Liver (tissue), 3 donors: ENCODE data around the gene DYSF.

ENCODE experiments used
- EGR1 ChIP-seq, 2 donors: IDR thresholded peaks; 2 replicates each; pipeline ENCODE4 v1.6.1; 2016 to 2018; ENCODE audit warnings: antibody characterized with exemption in 2 of 2, low read depth in 2 of 2
- GABPA ChIP-seq, 2 donors: IDR thresholded peaks in 1 of 2; conservative IDR thresholded peaks in 1 of 2; 2 replicates each; pipeline ENCODE4 v1.6.1; 2016; ENCODE audit warnings: antibody characterized with exemption in 2 of 2, mild to moderate bottlenecking in 1 of 2, moderate library complexity in 1 of 2
- HNF4G ChIP-seq: IDR thresholded peaks from 2 replicates; pipeline ENCODE4 v1.6.1; 2016; ENCODE audit warnings: antibody characterized with exemption
- JUND ChIP-seq, 2 donors: IDR thresholded peaks; 2 replicates each; pipeline ENCODE4 v1.6.1; 2016; ENCODE audit warnings: antibody characterized with exemption in 2 of 2
- RAD21 ChIP-seq, 2 donors: IDR thresholded peaks; 2 replicates each; pipeline ENCODE4 v1.6.1; 2016; ENCODE audit warnings: antibody characterized with exemption in 2 of 2, mild to moderate bottlenecking in 2 of 2
- SP1 ChIP-seq: IDR thresholded peaks from 2 replicates; pipeline ENCODE4 v1.6.1; 2018; ENCODE audit warnings: antibody characterized with exemption, mild to moderate bottlenecking
- TAF1 ChIP-seq: conservative IDR thresholded peaks from 2 replicates; pipeline ENCODE4 v1.6.1; 2016; ENCODE audit warnings: antibody characterized with exemption, mild to moderate bottlenecking
- YY1 ChIP-seq: IDR thresholded peaks from 2 replicates; pipeline ENCODE4 v1.6.1; 2016; ENCODE audit warnings: antibody characterized with exemption, mild to moderate bottlenecking
- TF ChIP-seq, protein P1 (sequence below): IDR thresholded peaks from 2 replicates; pipeline ENCODE4 v1.6.1; 2016; ENCODE audit warnings: antibody characterized with exemption, mild to moderate bottlenecking
- TF ChIP-seq, protein P2 (sequence below): fragments of 150-350 bp; IDR thresholded peaks from 2 replicates; pipeline ENCODE4 v1.5.1; 2017; ENCODE audit warnings: improper control_type of control experiment, low read depth, low read length; ENCODE audit not compliant: missing input control
- TF ChIP-seq, protein P3 (sequence below): IDR thresholded peaks from 2 replicates; pipeline ENCODE4 v1.6.1; 2016; ENCODE audit warnings: antibody characterized with exemption
- TF ChIP-seq, protein P4 (sequence below): IDR thresholded peaks from 2 replicates; pipeline ENCODE4 v1.6.1; 2016; ENCODE audit warnings: antibody characterized with exemption
- donor health status: healthy.
- donor health status: healthy.

- TF ChIP-seq, protein P1, sequence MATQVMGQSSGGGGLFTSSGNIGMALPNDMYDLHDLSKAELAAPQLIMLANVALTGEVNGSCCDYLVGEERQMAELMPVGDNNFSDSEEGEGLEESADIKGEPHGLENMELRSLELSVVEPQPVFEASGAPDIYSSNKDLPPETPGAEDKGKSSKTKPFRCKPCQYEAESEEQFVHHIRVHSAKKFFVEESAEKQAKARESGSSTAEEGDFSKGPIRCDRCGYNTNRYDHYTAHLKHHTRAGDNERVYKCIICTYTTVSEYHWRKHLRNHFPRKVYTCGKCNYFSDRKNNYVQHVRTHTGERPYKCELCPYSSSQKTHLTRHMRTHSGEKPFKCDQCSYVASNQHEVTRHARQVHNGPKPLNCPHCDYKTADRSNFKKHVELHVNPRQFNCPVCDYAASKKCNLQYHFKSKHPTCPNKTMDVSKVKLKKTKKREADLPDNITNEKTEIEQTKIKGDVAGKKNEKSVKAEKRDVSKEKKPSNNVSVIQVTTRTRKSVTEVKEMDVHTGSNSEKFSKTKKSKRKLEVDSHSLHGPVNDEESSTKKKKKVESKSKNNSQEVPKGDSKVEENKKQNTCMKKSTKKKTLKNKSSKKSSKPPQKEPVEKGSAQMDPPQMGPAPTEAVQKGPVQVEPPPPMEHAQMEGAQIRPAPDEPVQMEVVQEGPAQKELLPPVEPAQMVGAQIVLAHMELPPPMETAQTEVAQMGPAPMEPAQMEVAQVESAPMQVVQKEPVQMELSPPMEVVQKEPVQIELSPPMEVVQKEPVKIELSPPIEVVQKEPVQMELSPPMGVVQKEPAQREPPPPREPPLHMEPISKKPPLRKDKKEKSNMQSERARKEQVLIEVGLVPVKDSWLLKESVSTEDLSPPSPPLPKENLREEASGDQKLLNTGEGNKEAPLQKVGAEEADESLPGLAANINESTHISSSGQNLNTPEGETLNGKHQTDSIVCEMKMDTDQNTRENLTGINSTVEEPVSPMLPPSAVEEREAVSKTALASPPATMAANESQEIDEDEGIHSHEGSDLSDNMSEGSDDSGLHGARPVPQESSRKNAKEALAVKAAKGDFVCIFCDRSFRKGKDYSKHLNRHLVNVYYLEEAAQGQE: no peak
- TF ChIP-seq, protein P2, sequence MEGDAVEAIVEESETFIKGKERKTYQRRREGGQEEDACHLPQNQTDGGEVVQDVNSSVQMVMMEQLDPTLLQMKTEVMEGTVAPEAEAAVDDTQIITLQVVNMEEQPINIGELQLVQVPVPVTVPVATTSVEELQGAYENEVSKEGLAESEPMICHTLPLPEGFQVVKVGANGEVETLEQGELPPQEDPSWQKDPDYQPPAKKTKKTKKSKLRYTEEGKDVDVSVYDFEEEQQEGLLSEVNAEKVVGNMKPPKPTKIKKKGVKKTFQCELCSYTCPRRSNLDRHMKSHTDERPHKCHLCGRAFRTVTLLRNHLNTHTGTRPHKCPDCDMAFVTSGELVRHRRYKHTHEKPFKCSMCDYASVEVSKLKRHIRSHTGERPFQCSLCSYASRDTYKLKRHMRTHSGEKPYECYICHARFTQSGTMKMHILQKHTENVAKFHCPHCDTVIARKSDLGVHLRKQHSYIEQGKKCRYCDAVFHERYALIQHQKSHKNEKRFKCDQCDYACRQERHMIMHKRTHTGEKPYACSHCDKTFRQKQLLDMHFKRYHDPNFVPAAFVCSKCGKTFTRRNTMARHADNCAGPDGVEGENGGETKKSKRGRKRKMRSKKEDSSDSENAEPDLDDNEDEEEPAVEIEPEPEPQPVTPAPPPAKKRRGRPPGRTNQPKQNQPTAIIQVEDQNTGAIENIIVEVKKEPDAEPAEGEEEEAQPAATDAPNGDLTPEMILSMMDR: no peak
- TF ChIP-seq RAD21 (IDR thresholded peaks at IDR 0.05) (no peak), GABPA (IDR thresholded peaks at IDR 0.05 in 1 of 2, conservative IDR thresholded peaks at IDR 0.05 in 1 of 2) (no peak), SP1 (no peak), TAF1 (no peak), HNF4G (no peak), JUND (IDR thresholded peaks at IDR 0.05) (no peak), EGR1 (IDR thresholded peaks at IDR 0.05; ENCODE audit: low read depth in 2 of 2) (no peak), YY1 (no peak)
- TF ChIP-seq, protein P3, sequence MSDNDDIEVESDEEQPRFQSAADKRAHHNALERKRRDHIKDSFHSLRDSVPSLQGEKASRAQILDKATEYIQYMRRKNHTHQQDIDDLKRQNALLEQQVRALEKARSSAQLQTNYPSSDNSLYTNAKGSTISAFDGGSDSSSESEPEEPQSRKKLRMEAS: no peak
- TF ChIP-seq, protein P4, sequence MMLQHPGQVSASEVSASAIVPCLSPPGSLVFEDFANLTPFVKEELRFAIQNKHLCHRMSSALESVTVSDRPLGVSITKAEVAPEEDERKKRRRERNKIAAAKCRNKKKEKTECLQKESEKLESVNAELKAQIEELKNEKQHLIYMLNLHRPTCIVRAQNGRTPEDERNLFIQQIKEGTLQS: no peak
These were observed 109.2 kb downstream of the DYSF start for GRCh38 chr2:71562518-71562917.
